Adipose tissue (tissue), 3 donors: Measurements from ENCODE around the gene MYT1. TPM values are rescaled to one million over a fixed set of nuclear protein-coding genes. Genes with fewer than 3 reads are reported as not detected.

Experiments
- H3K27ac ChIP-seq: one replicate; pipeline ENCODE4 v1.5.1; 2013; ENCODE audit warnings: low read depth, low read length
- WGBS, 3 donors: extraction: QIAGEN DNeasy Blood & Tissue Kit; methylation state at CpG; one replicate each; pipeline ENCODE4 v1.1.7; 2013; 5-methylcytosine and 5-hydroxymethylcytosine counted together
- polyA plus RNA-seq, 3 donors: library from polyadenylated mRNA; stranded (reverse); fragments of 200-250 nt; gene quantifications; one replicate each; pipeline ENCODE4 v1.2.3, GENCODE V29; 2013
- donor health status: healthy with polysubstance abuse.
- donor health status: Bipolar disorder and iron deficiency.
- donor health status: healthy.

The MYT1 gene
- polyA plus RNA-seq, 3 donors, result 0.25 TPM; not detected in 2

DNA sequence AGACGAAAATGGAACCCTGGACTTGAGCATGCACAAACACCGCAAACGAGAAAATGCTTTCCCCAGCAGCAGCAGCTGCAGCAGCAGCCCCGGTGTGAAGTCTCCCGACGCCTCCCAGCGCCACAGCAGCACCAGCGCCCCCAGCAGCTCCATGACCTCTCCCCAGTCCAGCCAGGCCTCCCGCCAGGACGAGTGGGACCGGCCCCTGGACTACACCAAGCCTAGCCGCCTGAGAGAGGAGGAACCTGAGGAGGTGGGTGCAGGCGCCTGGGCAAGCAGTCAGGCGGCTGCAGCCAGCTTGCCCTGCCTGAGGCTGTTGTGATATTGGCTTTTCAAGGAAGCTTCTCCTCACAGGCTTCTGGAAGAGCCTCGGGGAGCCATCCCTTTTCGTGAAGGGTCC lies 55.5 kb downstream of the MYT1 start:
- no peak overlapping the region for H3K27ac ChIP-seq
- WGBS, 3 donors, result 76 to 89% (median 88%) methylated on average over 16 of the region's 16 CpGs

DNA sequence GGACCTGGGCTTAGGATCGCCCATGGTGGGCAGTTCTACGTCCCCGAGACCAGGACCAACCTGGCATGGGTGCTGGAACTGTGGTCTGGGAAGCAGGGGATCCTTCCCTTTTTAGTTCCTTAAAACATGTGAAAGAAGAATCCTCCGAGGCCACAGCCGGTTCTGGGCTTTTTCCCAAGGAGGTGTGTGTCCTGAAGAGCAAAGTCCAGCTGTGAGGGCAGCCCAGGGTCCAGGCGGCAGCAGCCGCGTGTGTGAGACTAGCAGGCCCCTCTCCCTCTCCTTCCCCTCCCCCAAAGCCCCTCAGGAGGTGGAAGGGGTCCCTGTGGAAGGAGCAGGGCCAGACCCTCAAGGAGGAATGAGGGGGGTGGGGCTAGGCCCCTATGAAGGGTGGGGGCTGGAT lies 56.2 kb downstream of the MYT1 start:
- no peak overlapping the region for H3K27ac ChIP-seq
- 55 to 78% (median 76%) methylated on average over 8 of the region's 8 CpGs for WGBS, 3 donors

DNA sequence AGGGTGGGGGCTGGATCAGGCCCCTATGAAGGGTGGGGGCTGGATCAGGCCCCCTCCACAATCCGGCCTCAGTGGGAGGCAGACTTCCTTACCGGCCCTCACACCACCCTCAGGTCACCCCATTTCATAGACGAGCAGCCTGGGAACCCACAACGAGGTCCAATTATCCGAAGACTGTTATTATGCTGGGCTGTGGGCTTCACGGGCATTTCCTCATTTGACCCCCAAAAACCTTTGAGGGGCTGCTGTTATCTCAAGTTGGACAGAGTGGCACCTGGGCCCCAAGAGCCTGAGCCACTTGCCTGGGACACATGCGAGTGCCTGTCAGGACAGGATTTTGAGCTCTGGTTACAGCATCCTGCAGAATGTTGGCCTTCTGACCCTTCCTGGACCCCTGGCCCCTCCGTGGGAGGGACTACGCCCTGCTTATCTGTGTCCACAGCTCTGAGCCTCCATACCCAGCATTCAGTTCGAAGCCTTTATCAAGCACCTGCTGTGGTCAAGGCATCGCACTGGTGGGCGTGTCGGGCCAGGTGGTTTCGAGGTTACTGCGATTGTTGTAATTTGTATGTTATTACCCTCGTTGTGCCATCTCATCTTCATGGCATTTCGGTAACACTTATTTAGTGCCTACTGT lies 56.8 kb downstream of the MYT1 start:
- 73 to 82% (median 80%) methylated on average over 17 of the region's 17 CpGs for WGBS, 3 donors
- no peak overlapping the region for H3K27ac ChIP-seq

DNA sequence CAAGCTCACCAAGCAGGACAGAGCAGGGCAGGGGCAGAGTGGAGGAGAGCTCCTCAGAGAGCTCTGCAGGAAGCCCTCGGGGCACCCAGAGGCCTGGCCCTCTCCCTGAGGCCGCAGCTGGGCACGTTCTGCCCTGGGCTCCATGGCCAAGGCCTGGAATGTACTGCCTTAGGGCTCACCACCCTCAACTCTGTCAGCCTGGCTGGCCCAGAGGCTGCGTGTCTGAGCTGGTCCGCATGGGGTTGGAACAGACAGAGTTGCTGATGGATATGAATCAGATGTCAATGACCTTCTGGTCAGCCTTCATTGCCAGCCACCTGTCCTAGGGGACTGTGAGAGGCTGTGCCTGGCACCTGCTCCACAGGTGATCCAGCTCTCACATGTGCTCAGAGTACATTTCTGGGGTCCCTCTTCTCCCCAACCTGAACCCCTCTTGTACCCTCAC lies 58.1 kb downstream of the MYT1 start:
- WGBS, 3 donors, result 72 to 86% (median 85%) methylated on average over 5 of the region's 5 CpGs
- H3K27ac ChIP-seq, result no peak overlapping the region

DNA sequence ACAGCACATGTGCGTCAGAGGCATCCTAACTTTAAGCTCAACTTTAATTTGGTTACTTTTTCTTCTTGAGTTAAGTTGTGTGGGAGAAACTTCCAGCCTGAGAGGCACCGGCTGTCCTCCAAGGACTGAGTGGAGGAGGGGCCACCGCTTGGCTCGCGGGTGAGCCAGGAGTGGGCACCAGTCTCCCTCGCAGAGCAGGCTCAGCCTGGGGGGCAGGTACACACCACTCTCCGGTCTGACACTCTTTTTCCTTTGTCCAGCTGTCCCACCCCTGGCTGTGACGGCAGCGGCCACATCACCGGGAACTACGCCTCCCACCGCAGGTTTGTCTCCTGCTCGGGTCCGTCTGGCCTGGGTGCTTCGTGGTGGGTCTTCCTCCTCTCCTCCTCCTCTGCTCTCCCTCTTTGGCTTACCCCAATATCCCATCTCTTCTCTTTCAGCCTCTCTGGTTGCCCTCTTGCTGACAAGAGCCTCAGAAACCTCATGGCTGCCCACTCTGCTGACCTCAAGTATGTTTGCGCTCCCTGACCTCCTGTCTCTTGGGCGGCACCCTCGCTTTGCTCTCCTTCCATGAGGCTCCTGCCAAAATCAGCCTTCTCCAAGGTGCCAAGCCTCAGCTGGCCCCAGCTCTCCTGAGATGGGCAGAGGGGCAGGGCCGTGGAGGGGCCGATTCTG lies 58.7 kb downstream of the MYT1 start:
- H3K27ac ChIP-seq, result no peak overlapping the region
- 72 to 82% (median 72%) methylated on average over 19 to 20 of the region's 20 CpGs for WGBS, 3 donors

DNA sequence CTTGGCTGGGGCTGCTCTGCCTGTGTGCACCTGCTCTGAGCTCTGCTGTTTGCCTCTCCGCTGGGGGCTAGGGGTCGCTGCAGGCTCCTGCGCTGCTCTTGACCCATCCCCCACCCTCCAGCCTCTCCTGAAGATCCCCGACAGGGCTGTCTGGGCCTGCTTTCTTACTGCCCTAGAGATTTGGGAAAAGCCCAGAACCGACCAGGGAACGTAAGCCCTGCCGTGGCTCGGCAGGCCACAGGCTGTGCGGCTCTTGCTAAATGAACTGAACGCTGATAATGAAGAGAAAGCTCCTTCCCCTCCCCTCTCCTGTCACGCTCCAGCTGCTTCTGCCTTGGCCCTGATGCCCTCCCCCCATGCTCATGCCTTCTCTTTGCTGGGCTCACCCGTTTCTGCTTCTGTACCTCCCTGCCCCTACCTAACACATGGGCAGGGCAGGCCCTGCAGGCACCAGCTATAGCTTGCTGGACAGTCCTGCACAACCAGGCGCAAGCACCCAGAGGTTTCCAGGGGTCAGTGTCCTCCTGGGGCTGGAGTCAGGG lies 59.3 kb downstream of the MYT1 start:
- no peak overlapping the region for H3K27ac ChIP-seq
- WGBS, 3 donors, result 44 to 56% (median 52%) methylated on average over 12 to 13 of the region's 13 CpGs

DNA sequence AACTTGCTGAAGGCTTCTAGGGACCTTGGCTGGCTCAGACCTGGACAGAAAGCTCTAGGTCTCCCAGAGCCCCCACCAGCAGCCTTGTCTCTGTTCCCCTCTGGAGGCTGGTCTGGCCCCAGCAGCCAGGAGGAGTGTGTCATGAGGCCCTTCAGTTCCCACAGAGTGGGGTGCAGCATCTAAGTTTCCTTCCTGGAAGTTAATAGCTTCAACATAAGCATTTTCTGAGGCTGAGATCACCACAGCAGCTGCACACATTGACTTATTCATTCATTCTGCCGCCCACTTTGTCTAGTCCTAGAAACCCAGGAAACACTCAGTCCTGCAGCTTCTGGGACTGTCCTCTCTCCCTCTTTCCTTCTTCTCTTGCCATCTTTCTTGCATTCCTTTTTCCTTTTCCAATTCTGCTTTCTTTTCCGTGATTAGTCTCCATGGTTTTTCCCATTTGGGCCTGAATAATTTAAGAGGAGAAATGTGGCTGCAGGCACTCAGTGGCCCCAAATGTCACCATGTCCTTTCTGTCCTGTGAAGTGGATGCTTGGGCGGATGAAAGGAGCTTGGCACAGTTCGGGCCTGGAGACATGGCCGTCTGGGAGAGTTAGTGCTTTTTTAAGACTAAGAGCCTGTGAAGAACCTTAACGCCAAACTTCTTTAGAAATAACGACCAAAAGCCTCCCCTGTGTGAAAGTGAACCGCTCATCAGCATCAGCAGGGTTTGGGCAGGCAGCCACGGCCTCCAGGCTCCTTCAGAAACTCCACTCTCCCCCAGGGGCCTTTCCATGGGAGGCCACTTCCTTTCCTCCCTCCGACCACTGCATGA lies 60.3 kb downstream of the MYT1 start:
- H3K27ac ChIP-seq, result no peak overlapping the region
- 54 to 70% (median 68%) methylated on average over 10 of the region's 10 CpGs for WGBS, 3 donors

DNA sequence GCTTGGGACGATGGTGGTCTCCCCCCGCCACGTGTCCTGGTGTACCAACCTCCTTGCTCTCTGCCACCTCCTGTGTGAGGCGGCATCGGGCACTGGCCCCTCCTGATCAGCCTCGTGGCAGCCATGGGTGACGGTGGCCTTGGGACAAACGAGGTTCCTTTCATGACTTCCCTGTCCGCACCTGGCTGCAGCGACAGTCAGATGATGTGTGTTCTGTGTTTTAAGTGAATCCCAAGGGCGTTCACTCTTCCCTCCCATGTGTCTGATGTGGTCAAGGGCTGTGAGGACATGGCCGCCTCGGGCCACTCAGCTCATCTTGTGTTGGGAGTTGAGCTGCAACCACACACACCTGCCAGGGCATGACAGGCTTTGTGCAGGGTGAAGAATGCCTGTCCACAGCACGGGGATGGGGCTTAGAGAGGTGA lies 60.9 kb downstream of the MYT1 start:
- WGBS, 3 donors, result 71 to 84% (median 72%) methylated on average over 14 of the region's 14 CpGs
- H3K27ac ChIP-seq, result no peak overlapping the region

DNA sequence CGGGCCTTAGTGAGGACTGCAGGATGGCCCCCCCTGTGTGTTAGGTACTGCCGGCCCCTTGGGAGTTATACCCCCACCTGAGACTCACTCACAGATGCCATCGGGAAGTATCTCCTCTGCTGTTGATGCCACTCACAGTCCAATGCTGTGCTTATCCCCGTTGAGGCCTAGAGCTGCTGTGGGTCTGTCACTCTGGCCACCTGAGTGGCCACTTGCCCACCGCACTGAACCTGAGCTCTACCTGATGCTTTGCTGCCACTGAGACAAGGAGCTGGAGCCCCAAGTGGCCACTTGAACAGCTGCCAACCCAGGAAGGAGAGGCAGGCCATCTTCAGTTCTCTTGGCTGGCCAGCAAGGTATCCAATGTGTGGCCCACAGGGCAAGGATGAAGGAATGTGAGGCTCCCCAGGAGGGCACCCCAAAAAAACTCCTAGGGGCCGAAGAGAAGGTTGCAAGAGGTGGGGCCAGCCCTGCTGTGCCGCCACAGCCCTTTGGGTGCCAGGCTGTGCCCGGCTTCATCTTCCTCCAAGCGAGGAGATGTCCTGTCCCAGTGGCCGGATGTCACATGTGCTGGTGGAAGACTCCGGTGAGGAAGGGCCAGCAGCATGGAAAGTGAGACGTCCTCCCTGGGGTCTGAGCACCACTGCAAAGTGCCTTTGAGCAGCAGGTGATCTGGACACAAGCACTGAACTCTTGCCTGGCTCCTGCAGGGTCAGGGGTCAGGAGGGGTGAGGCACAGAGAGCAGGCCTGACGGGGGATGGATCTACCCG lies 61.8 kb downstream of the MYT1 start:
- WGBS, 3 donors, result 87 to 94% (median 90%) methylated on average over 14 of the region's 14 CpGs

DNA sequence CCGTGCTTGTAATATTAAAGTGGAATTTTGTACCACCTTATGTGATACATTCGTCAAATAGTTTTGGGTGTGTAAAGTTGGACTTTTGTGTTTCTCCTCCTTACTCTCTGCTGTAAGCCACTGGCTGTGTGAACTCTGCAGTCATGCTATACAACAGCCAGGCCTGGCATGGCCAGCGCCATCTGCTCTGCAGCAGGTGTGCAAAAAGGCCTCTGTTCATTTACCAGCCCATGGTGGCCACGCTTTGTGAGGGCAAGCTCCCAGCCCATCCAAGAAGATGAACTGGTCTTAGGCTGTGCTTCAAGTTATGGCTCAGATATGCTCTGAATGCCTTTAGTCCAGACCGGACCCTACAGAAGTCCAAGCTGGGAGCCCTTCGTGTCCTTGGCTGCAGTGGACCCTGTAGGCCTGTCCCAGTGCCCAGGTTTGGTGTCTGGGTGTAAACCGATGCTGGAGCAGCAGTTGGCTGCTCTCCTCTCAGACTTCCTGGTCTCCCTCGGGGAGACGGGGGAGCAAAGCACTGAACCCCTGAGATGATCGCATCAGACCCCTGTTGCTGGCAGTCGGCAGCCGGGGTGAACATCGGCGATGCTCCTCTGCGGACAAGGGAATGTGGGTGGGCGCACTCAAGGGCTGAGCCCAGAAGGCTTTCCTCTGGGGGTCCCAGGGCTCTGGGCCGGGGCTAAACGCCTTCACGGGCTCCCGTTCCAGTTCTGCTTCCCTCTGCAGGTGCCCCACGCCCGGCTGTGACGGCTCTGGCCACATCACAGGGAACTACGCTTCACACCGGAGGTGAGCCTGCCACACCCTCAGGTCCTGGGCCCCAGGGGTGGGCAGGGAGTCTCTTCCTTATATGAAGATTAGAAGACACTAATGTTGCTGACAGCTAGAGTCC lies 62.7 kb downstream of the MYT1 start:
- WGBS, 3 donors, result 82 to 89% (median 86%) methylated on average over 25 of the region's 25 CpGs
- H3K27ac ChIP-seq, result no peak overlapping the region

More for the DNA sequence above, 61.8 kb downstream of the MYT1 start:
- H3K27ac ChIP-seq, result no peak overlapping the region

DNA sequence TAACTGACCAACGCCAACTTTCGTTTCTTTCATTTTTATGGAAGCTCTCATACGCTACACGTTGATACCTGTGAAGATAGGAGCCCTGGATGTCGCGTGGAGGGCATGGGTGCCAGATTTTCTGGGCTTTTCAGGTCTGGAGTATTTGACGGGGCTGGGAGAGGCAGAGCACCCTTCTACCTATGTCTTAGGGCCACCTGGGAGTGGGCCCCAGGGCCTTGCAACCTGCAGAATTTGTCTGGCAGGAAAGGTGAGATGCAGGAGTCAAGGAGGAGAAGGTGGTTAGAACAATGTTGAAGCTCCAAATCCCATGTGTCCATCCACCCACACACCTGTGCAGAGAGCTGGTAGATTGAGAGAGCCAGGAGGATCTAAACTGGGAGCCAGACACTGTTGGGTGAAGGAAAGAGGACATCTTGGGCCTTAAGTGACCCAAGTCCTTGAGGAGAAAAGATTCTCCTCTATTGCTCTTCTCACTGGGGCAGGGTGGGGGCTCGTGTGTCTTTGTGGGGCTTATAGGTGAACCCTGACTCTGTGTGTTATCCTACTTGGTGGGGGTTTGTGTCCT lies 63.9 kb downstream of the MYT1 start:
- no peak overlapping the region for H3K27ac ChIP-seq
- WGBS, 3 donors, result 73 to 94% (median 90%) methylated on average over 8 of the region's 8 CpGs

DNA sequence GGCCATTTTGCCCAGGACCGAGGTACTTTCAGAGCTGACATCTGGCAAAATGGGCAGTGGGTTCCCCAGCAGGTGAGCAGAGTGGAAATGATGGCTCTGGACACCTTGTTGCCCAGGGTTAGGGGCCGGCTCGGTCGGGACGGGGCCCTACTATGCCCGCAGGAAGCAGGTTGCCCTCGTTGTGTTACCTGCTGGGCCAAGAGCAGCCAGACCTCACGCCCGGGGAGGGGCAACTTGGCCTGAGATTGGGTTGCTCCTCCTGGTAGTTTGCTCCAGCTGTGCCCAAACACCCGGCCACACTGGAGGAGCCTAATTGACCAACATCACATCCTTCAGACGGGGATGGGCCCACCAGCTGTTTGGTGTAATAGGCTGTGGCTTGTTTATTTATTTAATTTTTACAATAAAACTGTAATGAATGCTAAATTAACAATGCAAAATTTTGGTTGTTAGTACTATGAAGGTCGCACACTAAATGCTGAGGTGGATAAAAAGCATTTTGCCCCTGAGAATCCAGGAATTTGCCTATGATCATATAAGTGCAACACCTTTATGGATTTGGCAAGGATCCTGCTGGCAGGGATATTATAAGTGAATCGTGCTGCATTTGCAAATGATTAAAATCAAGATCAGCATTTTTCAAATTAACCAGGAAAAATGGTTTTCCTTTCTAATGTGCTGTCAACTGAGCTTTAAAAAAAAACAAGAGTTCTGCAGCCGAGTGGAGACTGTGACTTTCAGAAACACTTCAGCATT lies 64.7 kb downstream of the MYT1 start:
- no peak overlapping the region for H3K27ac ChIP-seq
- WGBS, 3 donors, result 73 to 84% (median 76%) methylated on average over 14 of the region's 14 CpGs

DNA sequence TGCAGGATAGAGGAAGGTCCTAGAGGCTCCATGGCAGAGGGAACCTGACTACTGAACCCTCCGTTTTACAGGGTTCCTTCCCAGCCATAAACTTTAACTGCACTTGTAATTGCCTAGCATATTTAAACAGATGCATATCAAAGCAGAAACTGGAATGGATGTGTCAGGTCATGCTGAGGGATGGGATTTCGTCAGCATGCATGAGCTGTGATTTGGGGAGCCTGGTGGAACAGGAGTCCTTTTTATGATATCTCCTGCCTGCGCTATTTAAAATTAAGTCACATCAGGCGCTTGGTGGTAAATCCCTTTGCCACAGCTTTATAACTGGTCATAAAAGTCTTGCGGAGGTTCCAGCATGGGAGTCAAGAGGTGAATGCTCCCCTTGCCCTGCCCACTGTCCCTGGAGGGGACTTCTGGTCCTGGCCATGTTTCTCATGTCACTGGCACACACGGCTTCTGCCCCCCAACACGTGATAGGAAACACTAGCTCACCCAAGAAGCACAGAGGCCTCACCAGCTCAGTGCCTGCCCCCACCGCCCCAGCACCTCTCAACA lies 65.3 kb downstream of the MYT1 start:
- WGBS, 3 donors, result 71 to 83% (median 76%) methylated on average over 8 of the region's 8 CpGs
- H3K27ac ChIP-seq, result no peak overlapping the region

DNA sequence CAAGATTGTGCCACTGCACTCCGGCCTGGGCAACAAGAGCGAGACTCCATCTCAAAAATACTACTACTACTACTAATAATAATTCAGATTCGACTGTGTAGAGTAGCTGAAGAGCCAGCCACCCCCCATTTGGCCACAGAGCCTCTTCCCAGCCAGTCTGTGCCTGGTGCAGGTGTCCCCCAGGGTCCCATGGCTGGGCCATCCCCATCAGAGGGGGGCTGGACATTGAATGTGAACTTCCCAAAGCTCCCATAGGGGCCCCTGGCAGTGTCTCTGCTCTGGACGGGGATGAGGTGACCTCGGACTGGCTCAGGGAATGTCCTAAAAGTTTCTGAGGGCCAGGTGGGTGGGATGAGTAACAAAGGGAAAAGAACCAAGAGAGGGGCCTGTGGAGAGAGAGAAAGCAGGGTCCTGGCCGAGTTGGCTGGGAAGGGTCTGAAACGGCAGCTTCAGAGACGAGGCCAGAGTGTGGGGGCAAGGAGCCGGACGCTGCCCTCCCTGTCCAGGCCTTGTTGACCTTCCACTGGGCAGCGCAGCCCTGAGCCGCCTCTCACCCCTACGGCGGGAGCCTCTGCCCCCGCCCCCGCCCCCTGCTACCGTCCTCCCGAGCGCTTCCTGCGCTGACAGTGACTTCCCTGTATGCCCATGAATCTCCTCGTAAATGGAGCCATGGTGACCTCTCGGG lies 66.4 kb downstream of the MYT1 start:
- no peak overlapping the region for H3K27ac ChIP-seq
- WGBS, 3 donors, result 88 to 90% (median 89%) methylated on average over 15 to 22 of the region's 22 CpGs

DNA sequence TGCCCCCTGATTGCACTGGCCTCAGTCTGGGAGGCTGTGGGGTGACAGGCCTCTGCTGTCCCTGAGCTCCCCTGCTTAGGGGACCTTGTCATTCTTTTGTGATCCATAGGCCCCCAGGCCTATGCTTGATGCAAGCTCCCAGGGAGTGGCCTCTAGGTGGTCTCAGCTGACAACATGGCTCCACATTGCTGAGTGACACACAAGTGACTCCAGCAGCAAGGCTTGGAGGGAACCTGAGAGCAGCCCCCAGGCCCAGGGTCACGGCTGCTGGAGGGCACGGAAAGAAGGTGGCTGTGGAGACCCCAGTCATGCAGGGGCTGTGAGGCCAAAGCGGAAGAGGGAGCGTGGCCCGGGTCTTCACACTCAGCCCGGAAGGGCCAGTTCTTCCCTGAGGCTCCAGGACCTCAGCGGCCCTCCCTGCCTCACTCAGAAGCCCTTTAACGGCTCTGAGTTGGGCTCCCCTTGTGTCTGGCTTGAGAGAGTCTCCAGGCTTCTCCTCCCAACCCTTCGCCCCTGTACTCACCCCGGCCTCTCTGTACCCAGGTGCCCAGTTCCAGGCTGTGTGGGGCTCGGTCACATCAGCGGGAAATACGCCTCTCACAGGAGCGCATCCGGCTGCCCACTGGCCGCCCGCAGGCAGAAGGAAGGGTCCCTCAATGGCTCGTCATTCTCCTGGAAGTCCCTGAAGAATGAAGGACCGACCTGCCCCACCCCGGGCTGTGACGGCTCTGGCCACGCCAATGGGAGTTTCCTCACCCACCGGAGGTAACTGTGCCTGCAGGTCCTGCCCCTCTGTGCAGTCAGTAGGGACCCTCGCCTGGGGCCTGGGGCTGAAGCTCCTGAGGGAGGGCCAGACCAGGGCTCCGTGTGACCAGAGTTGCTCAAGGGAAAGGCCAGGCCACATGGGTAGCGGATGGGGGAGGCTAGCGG lies 67.6 kb downstream of the MYT1 start:
- WGBS, 3 donors, result 91 to 95% (median 94%) methylated on average over 27 of the region's 27 CpGs
- H3K27ac ChIP-seq, result no peak overlapping the region
